ENCODE results near the gene LEP. TPM values are rescaled to one million over a fixed set of nuclear protein-coding genes. Genes with fewer than 3 reads are reported as not detected.

Gene LEP
- total RNA-seq, 1 donor from 2014 or later, result not detected

Other genes with a start within 250 kb of the LEP start
- gene LRRC4, start 209.8 kb upstream of the LEP start, total RNA-seq, result 0.15 and 1.0 TPM in 2 replicates
- gene RBM28, start 102.6 kb downstream of the LEP start, total RNA-seq, result 13.4 and 22.0 TPM in 2 replicates
- gene PRRT4, start 120.4 kb downstream of the LEP start, total RNA-seq, result 0.17 TPM in 1 of 2 replicates, not detected in the other
- 36.8 and 40.1 TPM in 2 replicates for gene IMPDH1, start 168.7 kb downstream of the LEP start, total RNA-seq
- 20.5 and 24.2 TPM in 2 replicates for gene HILPDA, start 214.6 kb downstream of the LEP start, total RNA-seq
- gene METTL2B, start 235.5 kb downstream of the LEP start, total RNA-seq, result 34.8 and 63.4 TPM in 2 replicates